Endometrial microvascular endothelial cells (primary cell): ENCODE data around the gene CAGE1. TPM values are rescaled to one million over a fixed set of nuclear protein-coding genes. Genes with fewer than 3 reads are reported as not detected.

Experiments
- in situ Hi-C: cut with HindIII; loops from 2 replicates; pipeline ENCODE4 v1.10.0; 2017; ENCODE audit warnings: low sequenced_read_pairs, low pct_unique_long_range_greater_than_20kb; ENCODE audit errors: inconsistent ontology term
- total RNA-seq: library from RNA; depleted of rRNA; stranded (reverse); fragments of >200 nt; gene quantifications from one replicate; pipeline ENCODE4 v1.2.3, GENCODE V29; 2015; ENCODE audit errors: inconsistent ontology term

Gene CAGE1
- total RNA-seq, 1 donor from 2014 or later: not detected

GRCh38 chr6:7290079-7290478, 99.5 kb downstream of the CAGE1 start:
- in situ Hi-C loops: loop anchor here (25.0 kb wide), 2 partner anchors 97 to 322 kb away; partner anchors contain the start of genes CAGE1 and RIOK1

- in situ Hi-C loops: loop anchor here (25.0 kb wide), 2 partner anchors 102 to 327 kb away; partner anchors contain the start of genes CAGE1 and RIOK1
These were observed 104.1 kb downstream of the CAGE1 start for GRCh38 chr6:7285416-7285815.

GRCh38 chr6:7283676-7284075, 105.9 kb downstream of the CAGE1 start:
- in situ Hi-C loops: loop anchor here (25.0 kb wide), 2 partner anchors 104 to 329 kb away; partner anchors contain the start of genes CAGE1 and RIOK1

GRCh38 chr6:7282097-7282906, 107.2 kb downstream of the CAGE1 start:
- in situ Hi-C loops: loop anchor here (25.0 kb wide), 2 partner anchors 105 to 330 kb away; partner anchors contain the start of genes CAGE1 and RIOK1

Other genes with a start within 250 kb of the CAGE1 start
- 91.9 TPM for gene SSR1, start 76.5 kb downstream of the CAGE1 start, total RNA-seq
- gene RIOK1, start 66 bp upstream of the CAGE1 start, total RNA-seq: 16.2 TPM
- 1.2 TPM for gene DSP, start 151.9 kb upstream of the CAGE1 start, total RNA-seq
- 8.5 TPM for gene SNRNP48, start 200.5 kb upstream of the CAGE1 start, total RNA-seq